ENCODE measurements around the gene JSRP1.

DNA sequence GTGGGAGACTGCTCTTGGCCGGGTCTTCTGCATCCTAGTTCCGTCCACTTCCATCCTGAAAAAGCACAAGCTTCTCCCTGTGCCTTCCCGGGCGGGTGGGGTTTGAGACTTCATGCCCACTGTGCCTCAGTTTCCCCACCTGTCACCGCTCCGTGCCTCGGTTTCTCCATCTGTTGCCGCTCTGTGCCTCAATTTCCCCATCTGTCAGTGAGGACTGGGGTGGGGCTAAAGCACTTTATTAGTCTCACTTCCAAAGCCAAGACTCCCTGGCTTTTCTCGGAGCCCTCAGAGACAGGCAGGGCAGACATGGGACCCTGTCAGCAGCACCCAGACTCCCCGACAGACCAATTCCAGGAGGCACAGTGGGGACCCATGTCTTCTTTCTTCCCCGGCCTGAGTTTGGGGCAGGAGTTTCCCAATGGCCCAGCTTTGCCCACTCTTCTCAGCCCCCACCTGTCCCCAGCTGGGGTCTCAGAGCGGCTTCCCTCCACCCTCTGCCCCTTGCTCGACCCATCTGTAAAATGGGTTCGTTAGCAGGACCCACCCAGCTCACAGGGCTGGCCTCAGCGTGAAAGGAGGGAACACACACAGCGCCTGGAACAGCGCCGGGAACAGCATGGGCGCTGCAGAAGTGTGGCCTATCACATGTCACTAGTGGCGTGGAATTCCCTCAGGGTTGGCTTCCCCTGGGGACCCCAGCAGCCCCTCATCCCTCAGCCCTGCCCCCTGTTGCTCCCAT, 30.4 kb upstream of the JSRP1 start:
- TF ChIP-seq, protein P1, sequence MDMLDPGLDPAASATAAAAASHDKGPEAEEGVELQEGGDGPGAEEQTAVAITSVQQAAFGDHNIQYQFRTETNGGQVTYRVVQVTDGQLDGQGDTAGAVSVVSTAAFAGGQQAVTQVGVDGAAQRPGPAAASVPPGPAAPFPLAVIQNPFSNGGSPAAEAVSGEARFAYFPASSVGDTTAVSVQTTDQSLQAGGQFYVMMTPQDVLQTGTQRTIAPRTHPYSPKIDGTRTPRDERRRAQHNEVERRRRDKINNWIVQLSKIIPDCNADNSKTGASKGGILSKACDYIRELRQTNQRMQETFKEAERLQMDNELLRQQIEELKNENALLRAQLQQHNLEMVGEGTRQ (IDR thresholded peaks at IDR 0.05; ENCODE audit: low read length): no peak
- TF ChIP-seq, protein P2, sequence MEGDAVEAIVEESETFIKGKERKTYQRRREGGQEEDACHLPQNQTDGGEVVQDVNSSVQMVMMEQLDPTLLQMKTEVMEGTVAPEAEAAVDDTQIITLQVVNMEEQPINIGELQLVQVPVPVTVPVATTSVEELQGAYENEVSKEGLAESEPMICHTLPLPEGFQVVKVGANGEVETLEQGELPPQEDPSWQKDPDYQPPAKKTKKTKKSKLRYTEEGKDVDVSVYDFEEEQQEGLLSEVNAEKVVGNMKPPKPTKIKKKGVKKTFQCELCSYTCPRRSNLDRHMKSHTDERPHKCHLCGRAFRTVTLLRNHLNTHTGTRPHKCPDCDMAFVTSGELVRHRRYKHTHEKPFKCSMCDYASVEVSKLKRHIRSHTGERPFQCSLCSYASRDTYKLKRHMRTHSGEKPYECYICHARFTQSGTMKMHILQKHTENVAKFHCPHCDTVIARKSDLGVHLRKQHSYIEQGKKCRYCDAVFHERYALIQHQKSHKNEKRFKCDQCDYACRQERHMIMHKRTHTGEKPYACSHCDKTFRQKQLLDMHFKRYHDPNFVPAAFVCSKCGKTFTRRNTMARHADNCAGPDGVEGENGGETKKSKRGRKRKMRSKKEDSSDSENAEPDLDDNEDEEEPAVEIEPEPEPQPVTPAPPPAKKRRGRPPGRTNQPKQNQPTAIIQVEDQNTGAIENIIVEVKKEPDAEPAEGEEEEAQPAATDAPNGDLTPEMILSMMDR (IDR thresholded peaks at IDR 0.05; ENCODE audit: control extremely low read depth in 1 of 3, insufficient read depth in 1 of 3, low read depth in 1 of 3, low read length in 3 of 3): no peak
- TF ChIP-seq EP300 (IDR thresholded peaks at IDR 0.05; ENCODE audit: borderline replicate concordance in 1 of 2, low read depth in 2 of 2, low read length in 2 of 2) (no peak), POLR2AphosphoS5 (IDR thresholded peaks at IDR 0.05; ENCODE audit: low read depth, low read length) (no peak), RFX5 (IDR thresholded peaks at IDR 0.05; ENCODE audit: borderline replicate concordance, low read depth, low read length) (no peak), FOSL1 (IDR thresholded peaks at IDR 0.05; ENCODE audit: insufficient read depth, low read depth, low read length) (no peak), ATF2 (IDR thresholded peaks at IDR 0.05; ENCODE audit: low read length) (no peak), ZNF274 (IDR thresholded peaks at IDR 0.05; ENCODE audit: borderline replicate concordance, extremely low read depth, low read length) (no peak), CREB1 (IDR thresholded peaks at IDR 0.05) (no peak), TEAD4 (IDR thresholded peaks at IDR 0.05; ENCODE audit: low read depth, low read length) (no peak), EZH2 (IDR thresholded peaks at IDR 0.05; ENCODE audit: low read depth, low read length, severe bottlenecking) (no peak), SIN3A (conservative IDR thresholded peaks at IDR 0.05 in 1 of 2, IDR thresholded peaks at IDR 0.05 in 1 of 2; ENCODE audit: low read depth in 1 of 2, low read length in 2 of 2) (no peak), SP1 (IDR thresholded peaks at IDR 0.05; ENCODE audit: low read depth, low read length) (no peak)
- TF ChIP-seq, protein P3, sequence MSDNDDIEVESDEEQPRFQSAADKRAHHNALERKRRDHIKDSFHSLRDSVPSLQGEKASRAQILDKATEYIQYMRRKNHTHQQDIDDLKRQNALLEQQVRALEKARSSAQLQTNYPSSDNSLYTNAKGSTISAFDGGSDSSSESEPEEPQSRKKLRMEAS (IDR thresholded peaks at IDR 0.05): no peak
